IMR-90 (cell line): ENCODE data around the gene TBXAS1. TPM values are rescaled to one million over a fixed set of nuclear protein-coding genes. Genes with fewer than 3 reads are reported as not detected.

Experiments used
- ATAC-seq: fragments of 200-7000 bp; cut with Tn5 transposase; 2 replicates; pipeline ENCODE4 v1.9.1; 2020; ENCODE audit warnings: low read depth, mild to moderate bottlenecking, moderate library complexity
- BruUV-seq: library from RNA; stranded (reverse); fragments of 400-500 nt; replicated peaks from 2 replicates; lab custom pipeline; 2021; lab: Mats Ljungman, UMichigan
- CTCF ChIA-PET: fragments of 300-600 bp; formaldehyde crosslinking; extraction: SDS; loops from one replicate; lab custom pipeline; 2021; ENCODE audit warnings: antibody characterized with exemption; lab: Yijun Ruan, JAX
- POLR2A ChIA-PET: fragments of 300-600 bp; sonication (Branson Sonifier 250); formaldehyde crosslinking; loops from one replicate; lab custom pipeline; 2022; ENCODE audit warnings: antibody characterized with exemption; ENCODE audit not compliant: unreplicated experiment; lab: Charles Lee
- DNase-seq: peaks from one replicate; pipeline ENCODE4 v3.0.0; 2013
- H2AFZ ChIP-seq: replicated peaks from 2 replicates; pipeline ENCODE3; 2013; ENCODE audit warnings: low read length, mild to moderate bottlenecking; ENCODE audit not compliant: poor library complexity
- H2AK5ac ChIP-seq: 2 replicates; pipeline ENCODE4 v1.6.1; 2013; ENCODE audit warnings: low read depth, low read length, inconsistent platforms
- H2AK9ac ChIP-seq: replicated peaks from 2 replicates; pipeline ENCODE3; 2013; ENCODE audit warnings: mild to moderate bottlenecking, low read depth, low read length, moderate library complexity; ENCODE audit not compliant: poor library complexity
- H2BK120ac ChIP-seq: 2 replicates; pipeline ENCODE4 v1.6.1; 2013; ENCODE audit warnings: low read depth, low read length, inconsistent platforms
- H2BK15ac ChIP-seq: 3 replicates; pipeline ENCODE4 v1.6.1; 2013; ENCODE audit warnings: low read depth, low read length, inconsistent platforms
- H2BK20ac ChIP-seq: 2 replicates; pipeline ENCODE4 v1.6.1; 2013; ENCODE audit warnings: low read depth, mild to moderate bottlenecking, inconsistent platforms, low read length, moderate library complexity
- H2BK5ac ChIP-seq: 2 replicates; pipeline ENCODE4 v1.6.1; 2013; ENCODE audit warnings: mild to moderate bottlenecking, low read depth, low read length, inconsistent platforms; ENCODE audit not compliant: poor library complexity, severe bottlenecking
- H3K14ac ChIP-seq: replicated peaks from 2 replicates; pipeline ENCODE4 v1.6.1; 2013; ENCODE audit warnings: low read depth, low read length, inconsistent platforms
- H3K18ac ChIP-seq: 2 replicates; pipeline ENCODE4 v1.6.1; 2013; ENCODE audit warnings: low read depth, low read length, control low read depth
- H3K23ac ChIP-seq: 2 replicates; pipeline ENCODE4 v1.6.1; 2013; ENCODE audit warnings: low read depth, low read length, inconsistent platforms
- H3K27ac ChIP-seq: 2 replicates; pipeline ENCODE4 v1.5.1; 2013; ENCODE audit warnings: mild to moderate bottlenecking, control low read depth, low read length; ENCODE audit not compliant: insufficient read depth
- H3K27me3 ChIP-seq: 2 replicates; pipeline ENCODE4 v1.6.1; 2013; ENCODE audit warnings: low read length; ENCODE audit not compliant: control insufficient read depth, insufficient read depth
- H3K36me3 ChIP-seq: 2 replicates; pipeline ENCODE4 v1.6.1; 2013; ENCODE audit warnings: low read length, mixed read lengths; ENCODE audit not compliant: control insufficient read depth, insufficient read depth
- H3K4ac ChIP-seq: 2 replicates; pipeline ENCODE4 v1.6.1; 2013; ENCODE audit warnings: low read depth, low read length, inconsistent platforms
- H3K4me1 ChIP-seq: 2 replicates; pipeline ENCODE4 v1.6.1; 2013; ENCODE audit warnings: low read length, mixed read lengths; ENCODE audit not compliant: control insufficient read depth, insufficient read depth
- H3K4me2 ChIP-seq: 2 replicates; pipeline ENCODE4 v1.6.1; 2013; ENCODE audit warnings: low read depth, mild to moderate bottlenecking, control low read depth, low read length, moderate library complexity
- H3K4me3 ChIP-seq: 2 replicates; pipeline ENCODE4 v1.5.1; 2013; ENCODE audit warnings: low read depth, mild to moderate bottlenecking, control low read depth, low read length, moderate library complexity; ENCODE audit not compliant: insufficient read depth
- H3K56ac ChIP-seq: 2 replicates; pipeline ENCODE4 v1.6.1; 2013; ENCODE audit warnings: low read length, inconsistent platforms; ENCODE audit not compliant: insufficient read depth; ENCODE audit errors: extremely low read depth
- H3K79me1 ChIP-seq, 2 experiments: 2 replicates each; pipeline ENCODE4 v1.6.1; 2013; ENCODE audit warnings: low read length in 2 of 2, inconsistent platforms in 1 of 2, low read depth in 1 of 2
- H3K9ac ChIP-seq: 2 replicates; pipeline ENCODE4 v1.6.1; 2013; ENCODE audit warnings: low read depth, low read length, control low read depth
- H3K9me1 ChIP-seq: 2 replicates; pipeline ENCODE4 v1.6.1; 2013; ENCODE audit warnings: low read length, inconsistent platforms; ENCODE audit not compliant: insufficient read depth
- H3K9me3 ChIP-seq: 2 replicates; pipeline ENCODE4 v1.6.1; 2013; ENCODE audit warnings: low read length; ENCODE audit not compliant: control insufficient read depth, insufficient read depth
- H4K20me1 ChIP-seq: 2 replicates; pipeline ENCODE4 v1.6.1; 2013; ENCODE audit warnings: low read length, inconsistent platforms; ENCODE audit not compliant: insufficient read depth
- H4K5ac ChIP-seq: 2 replicates; pipeline ENCODE4 v1.6.1; 2013; ENCODE audit warnings: mild to moderate bottlenecking, low read depth, low read length, control low read depth
- H4K8ac ChIP-seq, 2 experiments: 2 replicates each; pipeline ENCODE4 v1.6.1; 2013; ENCODE audit warnings: low read depth in 2 of 2, low read length in 2 of 2, control low read depth in 1 of 2, inconsistent platforms in 1 of 2
- H4K91ac ChIP-seq: 2 replicates; pipeline ENCODE4 v1.6.1; 2013; ENCODE audit warnings: low read depth, low read length, inconsistent platforms; ENCODE audit not compliant: insufficient read depth
- BHLHE40 ChIP-seq: fragments of 150-350 bp; IDR thresholded peaks from 2 replicates; pipeline ENCODE4 v1.6.1; 2016; ENCODE audit warnings: mild to moderate bottlenecking, low read depth, low read length
- CEBPB ChIP-seq: IDR thresholded peaks from 2 replicates; pipeline ENCODE4 v1.6.1; 2012; ENCODE audit warnings: low read depth, low read length, improper control_type of control experiment
- CHD1 ChIP-seq: IDR thresholded peaks from 2 replicates; pipeline ENCODE4 v1.6.1; 2012; ENCODE audit warnings: low read depth, low read length, improper control_type of control experiment
- MAZ ChIP-seq: IDR thresholded peaks from 2 replicates; pipeline ENCODE4 v1.6.1; 2012; ENCODE audit warnings: low read depth, mild to moderate bottlenecking, low read length, improper control_type of control experiment, moderate library complexity, borderline replicate concordance
- MXI1 ChIP-seq: IDR thresholded peaks from 2 replicates; pipeline ENCODE4 v1.6.1; 2012; ENCODE audit warnings: low read depth, mild to moderate bottlenecking, low read length, moderate library complexity, borderline replicate concordance
- NFE2L2 ChIP-seq: fragments of 150-350 bp; IDR thresholded peaks from 2 replicates; pipeline ENCODE4 v1.6.1; 2016; ENCODE audit warnings: low read depth, mild to moderate bottlenecking, low read length
- POLR2A ChIP-seq: IDR thresholded peaks from 2 replicates; pipeline ENCODE4 v1.6.1; 2012; ENCODE audit warnings: mild to moderate bottlenecking, low read depth, low read length
- RAD21 ChIP-seq: IDR thresholded peaks from 2 replicates; pipeline ENCODE4 v1.6.1; 2012; ENCODE audit warnings: low read length, improper control_type of control experiment
- RCOR1 ChIP-seq: IDR thresholded peaks from 2 replicates; pipeline ENCODE4 v1.6.1; 2012; ENCODE audit warnings: mild to moderate bottlenecking, low read length, improper control_type of control experiment; ENCODE audit not compliant: insufficient replicate concordance
- SMC3 ChIP-seq: fragments of 150-350 bp; IDR thresholded peaks from 2 replicates; pipeline ENCODE4 v1.6.1; 2016; ENCODE audit warnings: low read depth, mild to moderate bottlenecking, antibody characterized with exemption, low read length, moderate library complexity
- WGBS, 2 experiments: methylation state at CpG; one replicate each; pipeline versions ENCODE4 v1.1.5 to v1.1.7; 2013; ENCODE audit warnings: missing lambda C conversion rate in 2 of 2; ENCODE audit not compliant: insufficient read length in 1 of 2; ENCODE audit errors: extremely low coverage in 2 of 2; 5-methylcytosine and 5-hydroxymethylcytosine counted together
- dilution Hi-C: fragments of 300-500 bp; cut with HindIII; formaldehyde crosslinking; loops from one replicate; pipeline ENCODE4 v1.14.3; 2018; ENCODE audit warnings: low sequenced_read_pairs; ENCODE audit not compliant: unreplicated experiment
- in situ Hi-C: fragments of 300-500 bp; cut with MboI; formaldehyde crosslinking; loops from 3 replicates; pipeline ENCODE4 v1.14.3; 2019; ENCODE audit warnings: low sequenced_read_pairs, inconsistent platforms, mixed read lengths
- intact Hi-C: fragments of 100-400 bp; cut with micrococcal nuclease; formaldehyde crosslinking; loops from 2 replicates; pipeline ENCODE4 v1.10.0; 2022
- polyA plus RNA-seq, 3 experiments: library from polyadenylated mRNA; depleted of rRNA; stranded (reverse); fragments of >200 nt; gene quantifications; 2 replicates each; pipeline ENCODE4 v1.2.3, GENCODE V29; 2012; ENCODE audit warnings: low replicate concordance in 1 of 3
- total RNA-seq: library from RNA; depleted of rRNA; stranded (reverse); fragments of >200 nt; gene quantifications from 2 replicates; pipeline ENCODE4 v1.2.3, GENCODE V29; 2012
- TF ChIP-seq, protein P1 (sequence below): fragments of 150-350 bp; IDR thresholded peaks from 2 replicates; pipeline ENCODE4 v1.6.1; 2017; ENCODE audit warnings: mild to moderate bottlenecking, antibody characterized with exemption, low read length, low read depth
- TF ChIP-seq, protein P2 (sequence below): fragments of 150-350 bp; IDR thresholded peaks from 2 replicates; pipeline ENCODE4 v1.6.1; 2016; ENCODE audit warnings: low read depth, mild to moderate bottlenecking, low read length, moderate library complexity, borderline replicate concordance
- TF ChIP-seq, protein P3 (sequence below): conservative IDR thresholded peaks from 2 replicates; pipeline ENCODE4 v1.5.1; 2012; ENCODE audit warnings: mild to moderate bottlenecking, low read depth, low read length, improper control_type of control experiment

TBXAS1 gene
- total and polyA plus RNA-seq, 2 of the 4 experiments (the other 2 are of a cell fraction): 5.9 to 10.8 TPM

DNA sequence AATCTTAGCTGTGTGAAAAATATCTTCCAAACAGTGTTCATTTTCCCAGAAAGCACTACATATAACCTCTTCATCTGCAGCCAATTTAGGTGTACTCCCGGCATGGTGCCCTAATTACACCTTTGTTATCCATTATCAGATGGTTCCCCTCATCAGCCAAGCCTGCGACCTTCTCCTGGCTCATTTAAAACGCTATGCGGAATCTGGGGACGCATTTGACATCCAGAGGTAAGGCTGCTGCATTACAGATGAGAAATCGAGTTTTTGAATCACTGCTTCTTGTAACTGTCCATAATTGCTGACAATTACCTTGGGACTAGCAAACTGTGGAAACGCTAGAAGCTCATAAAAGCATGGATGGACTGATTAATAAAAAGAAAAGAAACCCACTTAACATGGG is 124.2 kb downstream of the TBXAS1 start:
- H3K79me1 ChIP-seq: no peaks in the 10 kb centered on the region

More for the DNA sequence above, 124.2 kb downstream of the TBXAS1 start:
- no peak overlapping the region for H2BK15ac ChIP-seq
- no peaks in the 10 kb centered on the region; the same call in 1 of the 2 replicates for H3K9me3 ChIP-seq
- ChIA-PET POLR2A (no interaction called here), CTCF (interaction anchor here (0.6 to 1.4 kb wide), 2 partner anchors 9 to 11 kb away, joined by 3 to 4 read pairs; no protein-coding TSS in a partner anchor)
- H3K27ac ChIP-seq: no peak overlapping the region
- no TSS peak for BruUV-seq
- H2AK9ac ChIP-seq: no peak overlapping the region
- no peak overlapping the region for H2BK5ac ChIP-seq
- no peak overlapping the region for H3K4ac ChIP-seq
- peaks cover 2% of the 10 kb centered on the region; the same call in 1 of the 2 replicates for H3K27me3 ChIP-seq
- no peak overlapping the region for H2BK120ac ChIP-seq
- in situ Hi-C loops: no loop called here
- no peak overlapping the region for H2AFZ ChIP-seq
- no peak overlapping the region for H3K4me2 ChIP-seq
- no peak overlapping the region for H2BK20ac ChIP-seq
- ATAC-seq (no peak), DNase-seq (no peak)
- no peak overlapping the region for H4K91ac ChIP-seq
- no peak overlapping the region for H2AK5ac ChIP-seq
- no peak overlapping the region for H3K18ac ChIP-seq
- no peak overlapping the region for H4K8ac ChIP-seq
- H3K36me3 ChIP-seq: peaks cover 5% of the 10 kb centered on the region; the same call in 1 of the 2 replicates
- WGBS, 2 experiments: 92% methylated on average over 6 of the region's 7 CpGs; no CpG with 5 or more reads in 1 of the 2 experiments
- H3K9ac ChIP-seq: no peak overlapping the region
- no peak overlapping the region for H3K14ac ChIP-seq
- H3K4me3 ChIP-seq: no peak overlapping the region
- TF ChIP-seq CHD1: no peak
- TF ChIP-seq RCOR1: no peak
- TF ChIP-seq BHLHE40: no peak
- TF ChIP-seq RAD21: no peak
- no peak for TF ChIP-seq CEBPB
- TF ChIP-seq, protein P1, sequence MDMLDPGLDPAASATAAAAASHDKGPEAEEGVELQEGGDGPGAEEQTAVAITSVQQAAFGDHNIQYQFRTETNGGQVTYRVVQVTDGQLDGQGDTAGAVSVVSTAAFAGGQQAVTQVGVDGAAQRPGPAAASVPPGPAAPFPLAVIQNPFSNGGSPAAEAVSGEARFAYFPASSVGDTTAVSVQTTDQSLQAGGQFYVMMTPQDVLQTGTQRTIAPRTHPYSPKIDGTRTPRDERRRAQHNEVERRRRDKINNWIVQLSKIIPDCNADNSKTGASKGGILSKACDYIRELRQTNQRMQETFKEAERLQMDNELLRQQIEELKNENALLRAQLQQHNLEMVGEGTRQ: no peak
- TF ChIP-seq POLR2A: no peak
- TF ChIP-seq, protein P2, sequence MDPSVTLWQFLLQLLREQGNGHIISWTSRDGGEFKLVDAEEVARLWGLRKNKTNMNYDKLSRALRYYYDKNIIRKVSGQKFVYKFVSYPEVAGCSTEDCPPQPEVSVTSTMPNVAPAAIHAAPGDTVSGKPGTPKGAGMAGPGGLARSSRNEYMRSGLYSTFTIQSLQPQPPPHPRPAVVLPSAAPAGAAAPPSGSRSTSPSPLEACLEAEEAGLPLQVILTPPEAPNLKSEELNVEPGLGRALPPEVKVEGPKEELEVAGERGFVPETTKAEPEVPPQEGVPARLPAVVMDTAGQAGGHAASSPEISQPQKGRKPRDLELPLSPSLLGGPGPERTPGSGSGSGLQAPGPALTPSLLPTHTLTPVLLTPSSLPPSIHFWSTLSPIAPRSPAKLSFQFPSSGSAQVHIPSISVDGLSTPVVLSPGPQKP: no peak
- TF ChIP-seq SMC3: no peak
- no peak for TF ChIP-seq MXI1
- TF ChIP-seq MAZ: no peak
- no peak for TF ChIP-seq NFE2L2
- TF ChIP-seq, protein P3, sequence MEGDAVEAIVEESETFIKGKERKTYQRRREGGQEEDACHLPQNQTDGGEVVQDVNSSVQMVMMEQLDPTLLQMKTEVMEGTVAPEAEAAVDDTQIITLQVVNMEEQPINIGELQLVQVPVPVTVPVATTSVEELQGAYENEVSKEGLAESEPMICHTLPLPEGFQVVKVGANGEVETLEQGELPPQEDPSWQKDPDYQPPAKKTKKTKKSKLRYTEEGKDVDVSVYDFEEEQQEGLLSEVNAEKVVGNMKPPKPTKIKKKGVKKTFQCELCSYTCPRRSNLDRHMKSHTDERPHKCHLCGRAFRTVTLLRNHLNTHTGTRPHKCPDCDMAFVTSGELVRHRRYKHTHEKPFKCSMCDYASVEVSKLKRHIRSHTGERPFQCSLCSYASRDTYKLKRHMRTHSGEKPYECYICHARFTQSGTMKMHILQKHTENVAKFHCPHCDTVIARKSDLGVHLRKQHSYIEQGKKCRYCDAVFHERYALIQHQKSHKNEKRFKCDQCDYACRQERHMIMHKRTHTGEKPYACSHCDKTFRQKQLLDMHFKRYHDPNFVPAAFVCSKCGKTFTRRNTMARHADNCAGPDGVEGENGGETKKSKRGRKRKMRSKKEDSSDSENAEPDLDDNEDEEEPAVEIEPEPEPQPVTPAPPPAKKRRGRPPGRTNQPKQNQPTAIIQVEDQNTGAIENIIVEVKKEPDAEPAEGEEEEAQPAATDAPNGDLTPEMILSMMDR: no peak
- H3K23ac ChIP-seq: no peak overlapping the region
- intact Hi-C loops: no loop called here
- no peaks in the 10 kb centered on the region for H3K9me1 ChIP-seq
- H4K20me1 ChIP-seq: no peaks in the 10 kb centered on the region
- H3K56ac ChIP-seq: no peak overlapping the region
- dilution Hi-C loops: no loop called here
- H3K4me1 ChIP-seq: peaks cover 5% of the 10 kb centered on the region; the same call in 1 of the 2 replicates
- no peak overlapping the region for H4K5ac ChIP-seq
